OCI-M2 (cell line): ENCODE results near the gene LRRC56.
"Not testable (repeated sequence)": the region's sequence is repeated elsewhere in the genome, so short reads cannot be mapped to it uniquely, and the experiment has no call there.

Source experiments
- DNase-seq: peaks from one replicate; lab custom pipeline; 2025; ENCODE audit not compliant: unreplicated experiment; lab: John Stamatoyannopoulos, UW

The LRRC56 gene

GRCh38 chr11:501683-502287, 35.5 kb upstream of the LRRC56 start:
- DNase-seq: no peak

DNA sequence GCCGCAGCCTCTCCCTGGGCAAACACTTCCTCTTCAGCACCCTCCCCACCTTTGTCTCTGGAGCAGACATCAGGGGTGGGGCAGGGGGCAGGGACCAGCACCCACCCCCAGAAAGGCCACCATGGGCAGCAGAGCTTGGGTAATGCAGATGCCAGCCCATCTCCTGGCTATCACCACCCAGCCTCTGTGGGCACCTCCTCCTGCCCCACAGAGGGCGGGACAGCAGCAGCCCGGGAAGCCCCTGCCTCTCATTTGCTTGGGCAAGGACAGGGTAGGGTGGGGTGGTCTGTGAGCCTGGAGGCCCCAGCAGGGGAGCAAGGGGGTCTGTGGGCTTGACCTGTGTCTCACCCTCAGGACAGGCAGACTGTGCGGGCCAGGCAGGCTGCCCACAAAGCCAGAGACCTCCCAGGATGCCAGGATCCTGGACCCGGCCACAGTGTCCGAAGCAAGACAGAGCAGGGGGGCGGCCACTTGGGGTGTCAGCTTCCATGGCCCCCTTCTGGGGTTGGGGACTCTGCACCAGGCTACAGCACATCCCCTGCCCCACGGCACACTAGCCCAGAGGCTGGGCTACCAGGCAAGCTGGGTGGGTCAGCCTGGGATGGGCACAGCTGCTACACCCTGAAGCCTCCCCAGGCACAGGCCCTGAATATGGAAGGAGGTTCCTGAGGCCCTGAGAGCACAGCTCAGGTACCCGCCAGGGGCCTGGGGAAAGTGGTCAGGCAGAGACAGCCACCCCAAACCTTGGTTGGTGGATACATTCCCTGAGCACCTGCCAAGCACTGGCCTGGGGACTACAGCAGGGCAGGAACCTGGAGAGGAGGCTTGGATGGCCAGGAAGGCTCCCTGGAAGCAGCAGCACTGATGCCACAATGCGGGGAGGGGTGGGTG, 34.8 kb upstream of the LRRC56 start:
- no peak for DNase-seq

DNA sequence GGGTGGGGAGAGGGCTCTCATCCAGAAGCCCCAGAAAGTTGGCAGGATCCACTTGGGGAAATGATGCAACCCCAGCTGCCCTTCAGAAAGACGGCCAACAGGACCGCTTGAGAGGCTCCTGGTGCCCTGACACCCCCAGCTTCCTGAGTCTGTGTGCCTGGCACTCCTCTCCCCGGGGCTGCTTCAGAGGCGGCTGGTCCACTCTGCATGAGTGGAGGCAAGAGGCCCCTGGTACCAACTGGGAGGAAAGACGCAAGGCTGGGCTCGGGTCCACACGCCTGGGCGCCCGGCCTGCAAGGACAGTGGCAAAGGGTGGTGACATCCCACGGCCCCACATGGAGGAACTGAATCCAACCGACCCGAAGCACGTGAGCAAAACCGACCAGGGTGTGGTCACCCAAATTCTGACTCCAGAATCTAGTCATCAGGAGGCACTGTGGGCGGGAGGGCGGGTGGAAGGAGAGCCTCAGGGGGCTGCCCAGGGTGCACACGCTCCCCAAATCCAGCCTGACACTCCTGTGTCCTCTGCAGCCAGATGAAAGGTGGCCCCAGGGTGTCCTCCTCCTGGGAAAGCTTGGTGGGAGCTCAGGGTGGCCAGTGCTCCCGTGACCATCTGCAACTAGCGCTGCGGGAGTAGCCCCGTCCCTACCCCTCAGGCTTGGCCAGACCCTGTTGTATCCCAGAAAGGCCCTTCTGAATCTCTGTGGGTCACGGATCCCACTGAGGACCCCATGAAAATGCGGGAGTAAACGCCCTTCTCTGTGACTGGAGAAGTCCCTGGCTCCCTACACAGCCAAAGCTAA, 33.9 kb upstream of the LRRC56 start:
- DNase-seq: no peak

DNA sequence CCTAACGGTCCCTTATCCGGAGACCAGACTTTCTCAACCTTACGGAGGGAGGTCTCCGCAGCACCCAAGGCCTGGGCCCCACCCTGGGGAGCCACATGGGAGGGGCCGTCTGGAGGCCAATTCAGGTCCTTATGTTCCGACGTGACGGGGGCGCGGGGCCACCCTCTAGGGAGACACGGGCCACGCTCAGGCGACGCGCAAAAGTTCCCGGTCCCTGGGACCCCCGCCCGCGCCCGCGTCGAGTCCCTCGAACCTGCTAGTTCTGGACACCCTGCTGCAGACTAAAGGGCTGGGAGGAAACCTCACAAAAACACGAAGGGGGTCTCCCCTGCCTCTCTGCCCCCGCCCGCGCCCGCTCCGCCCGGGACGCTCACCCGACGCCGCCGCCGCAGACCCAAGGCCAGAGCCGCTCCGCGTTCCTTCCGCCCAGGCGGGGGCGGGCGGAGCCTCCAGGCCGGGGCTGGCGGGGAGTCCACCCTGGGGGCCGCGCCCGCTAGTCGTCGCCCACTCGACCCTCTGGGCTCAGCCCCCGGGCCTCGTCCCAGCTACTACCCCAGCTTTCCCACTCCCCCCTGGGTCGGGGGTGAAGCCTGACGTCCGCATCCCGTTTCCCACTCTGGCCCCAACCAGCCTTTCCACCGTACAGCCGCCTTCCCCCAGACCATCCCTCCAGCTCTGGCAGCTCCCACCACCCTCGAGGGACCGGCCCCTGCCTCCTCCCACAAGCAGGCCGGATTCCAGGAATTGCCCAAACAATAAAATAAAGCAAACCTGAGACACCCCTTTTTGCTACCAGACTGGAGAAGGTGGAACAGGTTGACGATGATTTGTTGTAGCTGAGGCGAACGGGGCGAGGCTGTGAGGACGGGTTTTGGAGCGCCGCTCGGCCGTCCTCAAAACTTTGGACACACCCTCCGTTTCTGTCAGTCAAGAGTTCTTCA, 33.0 kb upstream of the LRRC56 start:
- DNase-seq: no peak

- no peak for DNase-seq
Observed at GRCh38 chr11:504994-505344, 32.4 kb upstream of the LRRC56 start.

GRCh38 chr11:506238-506994, 30.9 kb upstream of the LRRC56 start:
- DNase-seq: peak; percentile 75

GRCh38 chr11:506995-507726, 30.2 kb upstream of the LRRC56 start, which contains the start of gene RNH1:
TSS of gene RNH1 (minus strand) at chr11:507242. CDS start at chr11:502162, 5,080 bp downstream.
- peak; percentile 60 for DNase-seq

- DNase-seq: no peak
Observed at GRCh38 chr11:507727-508515, 29.4 kb upstream of the LRRC56 start.

DNA sequence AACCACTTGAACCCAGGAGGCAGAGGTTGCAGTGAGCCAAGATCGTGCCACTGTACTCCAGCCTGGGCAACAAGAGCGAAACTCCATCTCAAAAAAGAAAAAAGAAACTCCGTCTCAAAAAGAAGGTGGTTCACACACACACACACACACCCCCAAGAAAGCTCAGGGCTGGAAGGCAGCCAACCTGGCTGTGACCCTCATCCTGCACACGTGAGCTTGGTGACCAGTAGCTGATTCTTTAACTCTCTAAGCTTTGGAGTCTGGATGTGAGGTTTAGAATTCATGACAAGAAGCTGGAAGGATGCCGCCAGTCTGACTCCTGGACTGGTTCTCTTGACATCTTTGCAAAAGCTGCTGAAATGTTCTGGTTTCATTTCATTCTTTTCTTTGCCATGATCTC, 28.4 kb upstream of the LRRC56 start:
- DNase-seq: no peak

DNA sequence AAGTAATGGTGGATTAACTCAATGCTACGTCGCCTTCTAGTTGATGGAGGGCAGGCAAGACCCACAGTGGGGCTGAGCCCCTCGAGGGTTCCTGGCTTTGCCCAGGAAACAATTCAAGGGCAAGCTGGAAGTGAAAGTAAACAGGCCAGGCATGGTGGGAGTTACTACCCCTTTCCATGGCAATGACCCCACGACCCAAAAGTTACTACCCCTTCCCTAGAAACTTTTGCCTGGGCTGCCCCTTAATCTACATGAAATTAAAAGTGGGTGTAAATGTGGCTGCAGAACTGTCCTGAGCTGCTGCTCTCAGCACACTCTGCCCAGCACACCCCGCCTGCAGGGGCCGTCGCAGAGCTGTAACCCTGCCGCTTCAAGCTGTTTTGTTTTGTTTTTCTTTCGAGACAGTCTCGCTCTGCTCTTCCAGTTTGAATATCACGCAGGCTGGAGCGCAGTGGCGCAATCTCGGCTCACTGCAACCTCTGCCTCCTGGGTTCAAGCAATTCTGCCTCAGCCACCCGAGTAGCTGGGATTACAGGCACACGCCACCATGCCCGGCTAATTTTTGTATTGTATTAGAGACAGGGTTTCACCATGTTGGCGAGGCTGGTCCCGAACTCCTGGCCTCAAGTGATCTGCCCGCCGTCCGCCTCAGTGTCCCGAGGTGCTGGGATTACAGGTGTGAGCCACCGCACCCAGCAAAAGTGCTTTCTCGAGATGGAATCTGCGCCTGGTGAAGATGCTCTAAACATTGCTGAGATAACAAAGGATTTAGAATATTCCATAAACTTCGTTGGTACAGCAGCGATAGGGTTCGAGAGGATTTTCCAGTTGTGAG, 24.3 kb upstream of the LRRC56 start:
- no peak for DNase-seq

GRCh38 chr11:514606-515005, 22.7 kb upstream of the LRRC56 start:
- no peak for DNase-seq

- DNase-seq: no peak
Observed at GRCh38 chr11:515131-515530, 22.2 kb upstream of the LRRC56 start.

- no peak for DNase-seq
Observed at GRCh38 chr11:516400-516799, 20.9 kb upstream of the LRRC56 start.

DNA sequence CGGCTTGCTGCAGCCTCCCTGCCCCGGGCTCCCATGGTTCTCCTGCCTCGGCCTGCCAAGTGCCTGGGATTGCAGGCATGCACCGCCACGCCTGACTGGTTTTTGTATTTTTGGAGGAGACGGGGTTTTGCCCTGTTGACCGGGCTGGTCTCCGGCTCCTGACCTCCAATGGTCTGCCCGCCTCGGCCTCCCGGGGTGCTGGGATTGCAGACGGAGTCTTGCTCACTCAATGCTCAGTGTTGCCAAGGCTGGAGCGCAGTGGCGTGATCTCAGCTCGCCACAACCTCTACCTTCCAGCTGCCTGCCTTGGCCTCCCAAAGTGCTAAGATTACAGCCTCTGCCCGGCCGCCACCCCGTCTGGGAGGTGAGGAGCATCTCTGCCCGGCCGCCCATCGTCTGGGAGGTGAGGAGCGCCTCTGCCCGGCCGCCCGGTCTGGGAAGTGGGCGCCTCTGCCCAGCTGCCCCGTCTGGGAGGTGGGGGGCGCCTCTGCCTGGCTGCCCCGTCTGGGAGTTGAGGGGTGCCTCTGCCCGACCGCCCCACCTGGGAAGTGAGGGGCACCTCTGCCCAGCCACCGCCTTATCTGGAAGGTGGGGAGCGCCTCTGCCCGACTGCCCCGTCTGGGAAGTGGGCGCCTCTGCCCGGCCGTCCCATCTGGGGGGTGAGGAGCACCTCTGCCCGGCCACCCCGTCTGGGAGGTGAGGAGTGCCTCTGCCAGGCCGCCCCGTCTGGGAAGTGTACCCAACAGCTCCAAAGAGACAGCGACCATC, 20.2 kb upstream of the LRRC56 start:
- DNase-seq: not testable (repeated sequence)

DNA sequence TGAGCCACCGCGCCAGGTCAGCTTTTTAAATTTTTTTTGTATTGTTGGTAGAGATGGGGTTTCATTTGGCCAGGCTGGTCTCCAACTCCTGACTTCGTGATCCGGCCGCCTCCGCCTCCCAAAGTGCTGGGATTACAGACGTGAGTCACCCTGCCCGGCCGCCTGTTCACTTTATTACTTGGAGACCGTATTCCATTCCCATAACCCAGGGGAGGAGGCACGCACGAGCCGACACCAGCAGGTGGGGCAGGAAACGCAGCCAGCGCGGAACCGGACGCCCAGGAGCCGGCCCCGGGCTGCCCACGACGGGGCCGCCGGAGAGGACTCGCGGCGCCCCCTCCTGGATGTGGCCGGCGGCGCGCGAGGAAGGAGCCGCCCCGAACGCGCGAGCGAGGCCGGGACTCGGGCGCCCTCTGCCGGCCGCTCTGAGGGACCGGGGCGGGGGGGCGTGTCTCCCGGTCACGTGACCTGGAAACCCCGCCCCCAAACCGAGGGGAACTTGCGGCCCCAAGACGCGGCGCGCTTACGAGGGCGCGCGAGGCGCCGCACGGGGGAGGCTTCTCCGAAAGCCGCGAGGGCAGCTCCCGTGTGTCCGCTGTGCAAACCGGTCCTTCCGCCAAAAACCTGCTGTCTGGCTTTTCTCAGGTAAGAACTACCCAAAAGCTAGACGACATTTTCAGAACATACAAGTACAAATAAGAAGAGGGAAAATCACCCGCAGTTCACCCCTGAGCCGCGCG, 18.7 kb upstream of the LRRC56 start:
- DNase-seq: no peak
